ENCODE measurements around the gene THAP12.

Gene THAP12

GRCh38 chr11:76379807-76380158, 1.1 kb downstream of the THAP12 start:
- DNase-seq: no peak

- DNase-seq: no peak
Observed at GRCh38 chr11:76376746-76377558, 4.0 kb downstream of the THAP12 start.

- peak; percentile 26 for DNase-seq
Observed at GRCh38 chr11:76371170-76371569, 9.8 kb downstream of the THAP12 start.

- DNase-seq: no peak
Observed at GRCh38 chr11:76369406-76369805, 11.5 kb downstream of the THAP12 start.

- no peak for DNase-seq
Observed at GRCh38 chr11:76368490-76368889, 12.4 kb downstream of the THAP12 start.

GRCh38 chr11:76365038-76365679, 15.8 kb downstream of the THAP12 start:
- no peak for DNase-seq

- no peak for DNase-seq
Observed at GRCh38 chr11:76362716-76363115, 18.2 kb downstream of the THAP12 start.

GRCh38 chr11:76361776-76362175, 19.2 kb downstream of the THAP12 start:
- no peak for DNase-seq

- DNase-seq: no peak
Observed at GRCh38 chr11:76361374-76361773, 19.6 kb downstream of the THAP12 start.

- no peak for DNase-seq
Observed at GRCh38 chr11:76355172-76355571, 25.8 kb downstream of the THAP12 start.

- no peak for DNase-seq
Observed at GRCh38 chr11:76348348-76348747, 32.6 kb downstream of the THAP12 start.

GRCh38 chr11:76347466-76347865, 33.5 kb downstream of the THAP12 start:
- no peak for DNase-seq

- DNase-seq: no peak
Observed at GRCh38 chr11:76339221-76339620, 41.7 kb downstream of the THAP12 start.

GRCh38 chr11:76337923-76338322, 43.0 kb downstream of the THAP12 start:
- DNase-seq: no peak

- no peak for DNase-seq
Observed at GRCh38 chr11:76337469-76337868, 43.5 kb downstream of the THAP12 start.

GRCh38 chr11:76336597-76336996, 44.3 kb downstream of the THAP12 start:
- no peak for DNase-seq

- DNase-seq: no peak
Observed at GRCh38 chr11:76335842-76336241, 45.1 kb downstream of the THAP12 start.

GRCh38 chr11:76334826-76335389, 46.0 kb downstream of the THAP12 start:
- DNase-seq: no peak

- DNase-seq: no peak
Observed at GRCh38 chr11:76330651-76331050, 50.3 kb downstream of the THAP12 start.

- DNase-seq: no peak
Observed at GRCh38 chr11:76329983-76330382, 50.9 kb downstream of the THAP12 start.

GRCh38 chr11:76329084-76329648, 51.8 kb downstream of the THAP12 start:
- no peak for DNase-seq

GRCh38 chr11:76327756-76328388, 53.1 kb downstream of the THAP12 start:
- no peak for DNase-seq

GRCh38 chr11:76327202-76327601, 53.7 kb downstream of the THAP12 start:
- DNase-seq: no peak

Data from stimulated activated CD4-positive, alpha-beta T cell treated with anti-CD3 and anti-CD28 coated beads, Interleukin-1b, Interleukin-23, amount 100 ng/mL, for 48 hours (primary cell).